AG20443 (cell line): ENCODE data around the gene PHLDB3.
"Not testable (repeated sequence)": the region's sequence is repeated elsewhere in the genome, so short reads cannot be mapped to it uniquely, and the experiment has no call there.

Experiments used
- DNase-seq: peaks from one replicate; pipeline ENCODE4 v3.0.0; 2012; ENCODE audit warnings: low spot score, mixed read lengths

The PHLDB3 gene

DNA sequence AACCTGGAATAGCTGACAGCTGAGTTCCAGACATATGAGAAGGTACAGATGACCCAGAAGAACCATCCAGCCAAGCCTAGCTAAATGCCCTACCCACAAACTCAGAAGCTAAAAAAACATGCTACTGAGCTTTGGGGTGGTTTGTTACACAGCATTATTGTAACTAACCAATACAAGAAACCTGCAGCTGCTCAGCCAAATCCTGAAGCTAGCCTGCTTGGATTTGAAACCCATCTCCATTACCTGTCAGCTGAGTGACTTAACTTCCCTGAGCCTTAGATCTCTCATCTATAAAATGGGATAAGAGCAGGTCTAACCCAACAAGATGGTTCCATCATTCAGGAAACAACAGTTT, 64.9 kb downstream of the PHLDB3 start:
- DNase-seq, result no peak

DNA sequence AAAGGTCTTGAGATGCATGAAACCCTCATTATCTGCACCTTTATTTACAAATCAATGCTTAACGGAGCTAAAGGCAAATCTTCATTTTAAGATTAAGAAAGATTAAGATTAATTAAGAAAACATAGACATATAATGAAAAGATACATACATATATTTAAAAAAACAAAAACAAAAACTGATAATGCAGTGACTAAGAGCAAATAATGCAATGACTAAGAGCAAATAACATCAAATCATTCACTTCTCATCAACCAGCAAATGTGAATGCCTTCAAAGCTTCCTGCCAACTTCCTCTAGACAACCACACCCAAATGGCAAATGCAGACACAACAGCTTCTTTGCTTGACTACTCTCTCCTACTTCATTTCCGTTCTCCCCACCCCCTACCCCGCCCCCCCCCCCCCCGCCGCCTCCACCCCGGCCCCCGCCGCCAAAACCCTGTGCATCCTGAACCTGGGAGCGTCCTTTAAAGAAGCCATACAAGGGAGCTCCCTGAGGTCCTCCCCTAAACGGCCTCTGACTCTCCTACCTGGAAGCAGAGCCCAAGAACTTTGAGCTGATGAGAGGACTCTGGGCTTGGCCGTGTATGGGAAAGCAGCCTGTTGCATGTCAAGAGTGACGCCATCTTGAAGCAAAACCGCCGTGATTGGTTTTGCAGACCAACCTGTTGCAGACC, 65.4 kb downstream of the PHLDB3 start:
- DNase-seq, result peak; percentile 70

DNA sequence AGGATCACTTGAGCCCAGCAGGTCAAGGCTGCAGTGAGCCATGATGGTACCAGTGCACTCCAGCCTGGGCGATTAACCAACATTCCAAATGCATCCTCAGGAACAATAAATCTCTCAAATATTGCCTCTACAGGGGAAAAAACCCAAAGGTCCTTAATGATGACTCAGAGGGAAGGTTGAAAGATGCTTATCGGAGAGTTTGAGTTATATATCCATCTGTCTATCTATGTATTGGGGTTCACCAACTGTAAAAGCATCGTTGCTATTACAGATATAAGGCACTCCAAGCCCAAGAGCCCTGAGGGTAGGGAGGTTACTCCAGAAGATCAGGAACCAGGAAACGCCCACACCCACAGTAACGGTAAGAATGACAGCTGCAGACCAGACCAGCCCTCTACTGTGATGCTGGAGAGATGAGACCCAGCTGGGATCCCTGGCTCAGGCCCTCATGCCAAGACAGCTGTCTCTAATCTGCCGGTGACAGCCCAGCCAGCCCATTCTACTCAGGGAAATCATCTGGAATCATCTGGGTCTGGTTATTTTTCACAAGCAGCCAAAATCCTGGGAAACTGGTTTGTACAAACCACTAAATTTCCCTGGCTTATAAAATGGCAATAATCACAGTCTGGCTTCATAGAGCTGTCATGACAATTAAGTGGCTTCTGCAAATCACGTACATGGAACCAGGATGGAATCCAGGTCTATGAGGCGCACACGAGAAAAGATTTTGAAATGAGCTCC, 66.1 kb downstream of the PHLDB3 start:
- peak; percentile 90 for DNase-seq

DNA sequence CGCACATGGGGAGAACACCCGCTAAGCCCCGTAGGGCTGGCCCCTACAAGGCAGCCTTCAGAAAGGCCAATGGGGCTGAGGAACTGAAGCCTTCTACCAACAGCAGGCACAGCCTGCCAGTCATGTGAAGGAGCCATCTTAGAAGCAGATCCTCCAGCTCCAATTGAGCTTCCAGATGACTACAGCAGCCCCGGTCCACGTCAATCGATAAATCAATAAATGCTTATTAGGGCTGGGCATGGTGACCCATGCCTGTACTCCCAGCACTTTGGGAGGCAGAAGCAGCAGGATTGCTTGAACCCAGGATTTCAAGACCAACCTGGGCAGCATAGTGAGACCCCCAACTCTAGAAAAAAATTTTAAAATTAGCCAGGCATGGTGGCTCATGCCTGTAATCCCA, 66.8 kb downstream of the PHLDB3 start:
- no peak for DNase-seq

DNA sequence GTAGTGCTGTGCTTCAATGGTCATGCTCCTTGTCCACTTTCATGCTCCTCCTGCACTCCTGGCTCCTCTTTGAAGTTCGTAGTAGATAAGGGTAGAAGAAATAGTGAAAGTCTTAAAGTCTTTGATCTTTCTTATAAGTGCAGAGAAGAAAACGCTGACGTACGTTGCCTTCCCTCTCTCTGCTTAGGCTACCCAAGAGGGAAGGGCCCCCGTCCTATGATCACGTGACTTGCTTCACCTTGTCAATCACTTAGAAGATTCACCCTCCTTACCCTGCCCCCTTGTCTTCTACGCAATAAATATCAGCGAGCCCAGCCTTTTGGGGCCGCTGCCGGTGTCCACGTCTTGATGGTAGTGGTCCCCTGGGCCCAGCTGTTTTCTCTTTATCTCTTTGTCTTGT, 67.3 kb downstream of the PHLDB3 start:
- not testable (repeated sequence) for DNase-seq

DNA sequence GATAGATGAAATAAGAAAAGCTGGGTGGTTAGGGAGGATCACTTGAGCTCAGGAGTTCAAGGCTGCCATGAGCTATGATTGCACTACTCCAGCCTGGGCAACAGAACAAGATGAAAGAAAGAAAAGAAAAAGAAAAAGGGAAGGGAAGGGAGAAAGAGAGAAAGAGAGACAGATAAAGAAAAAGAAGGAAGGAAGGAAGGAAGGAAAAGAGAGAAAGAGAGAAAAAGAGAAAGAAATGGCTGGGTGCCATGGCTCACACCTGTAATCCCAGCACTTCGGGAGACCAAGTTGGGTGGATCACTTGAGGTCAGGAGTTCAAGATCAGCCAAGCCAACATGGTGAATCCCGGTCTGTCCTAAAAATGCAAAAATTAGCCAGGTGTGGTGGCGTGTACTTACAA, 68.8 kb downstream of the PHLDB3 start:
- DNase-seq, result no peak

DNA sequence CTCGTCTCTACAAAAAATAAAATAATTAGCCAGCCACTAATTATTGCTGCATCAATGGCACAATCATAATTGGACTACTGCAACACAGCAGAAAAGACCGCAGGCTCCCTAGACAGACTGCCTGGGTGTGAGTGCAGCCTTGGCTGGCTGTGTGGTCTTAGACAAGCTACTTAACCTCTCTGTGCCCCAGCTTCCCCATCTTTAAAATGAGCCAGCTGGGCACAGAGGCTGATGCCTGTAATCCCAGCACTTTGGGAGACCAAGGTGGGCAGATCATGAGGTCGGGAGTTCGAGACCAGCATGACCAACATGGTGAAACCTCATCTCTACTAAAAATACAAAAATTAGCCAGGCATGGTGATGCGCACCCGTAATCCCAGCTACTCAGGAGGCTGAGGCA, 70.9 kb downstream of the PHLDB3 start:
- no peak for DNase-seq

DNA sequence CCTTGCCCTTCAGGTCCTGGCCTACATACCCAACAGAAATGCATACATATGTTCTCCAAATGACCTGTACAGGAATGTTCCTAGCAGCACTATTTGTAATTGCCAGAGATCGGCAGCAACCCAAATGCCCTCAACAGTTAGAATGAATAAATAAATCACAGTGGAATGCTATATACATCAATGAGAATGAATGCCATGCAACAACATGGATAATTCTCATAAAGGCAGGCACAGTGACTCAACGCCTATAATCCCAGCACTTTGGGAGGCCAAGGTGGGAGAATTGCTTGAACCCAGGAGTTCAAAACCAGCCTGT, 71.2 kb downstream of the PHLDB3 start:
- no peak for DNase-seq

DNA sequence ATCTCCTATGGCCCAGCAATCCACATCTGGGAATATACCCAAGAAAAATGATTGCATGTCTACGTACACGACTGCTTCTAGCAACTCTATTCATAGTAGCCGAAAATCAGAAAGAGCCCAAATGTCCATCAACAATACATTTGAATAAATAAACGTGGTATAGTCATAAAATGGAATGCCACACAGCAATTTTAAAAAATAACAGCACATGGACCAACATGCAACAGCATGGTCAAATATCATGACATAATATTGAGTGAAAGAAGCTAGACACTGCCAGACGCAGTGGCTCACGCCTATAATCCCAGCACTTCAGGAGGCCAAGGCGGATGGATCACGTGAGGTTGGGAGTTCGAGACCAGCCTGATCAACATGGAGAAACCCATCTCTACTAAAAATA, 73.6 kb downstream of the PHLDB3 start:
- no peak for DNase-seq

DNA sequence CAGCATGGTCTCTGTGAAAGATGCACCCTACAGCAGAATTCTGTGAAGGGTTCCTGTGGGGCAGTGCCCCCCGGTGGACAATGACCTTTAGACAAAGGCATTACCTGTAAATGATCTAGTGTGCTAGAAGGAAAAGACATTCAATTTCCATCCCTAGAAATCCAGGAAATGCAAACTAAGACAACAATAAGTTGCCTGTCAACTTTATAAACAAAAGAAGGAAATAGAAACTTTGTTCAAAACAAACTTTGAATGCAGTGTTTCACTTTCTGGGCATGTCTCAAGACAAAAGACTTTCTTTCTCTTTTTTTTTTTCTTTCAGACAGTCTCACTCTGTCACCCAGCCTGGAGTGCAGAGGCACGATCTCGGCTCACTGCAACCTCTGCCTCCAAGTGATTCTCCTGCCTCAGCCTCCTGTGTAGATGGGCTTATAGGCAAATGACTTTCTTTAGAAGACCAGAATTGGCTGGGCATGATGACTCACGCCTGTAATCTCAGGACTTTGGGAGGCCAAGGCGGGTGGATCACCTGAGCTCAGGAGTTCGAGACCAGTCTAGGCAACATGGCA, 74.3 kb downstream of the PHLDB3 start:
- DNase-seq, result no peak

DNA sequence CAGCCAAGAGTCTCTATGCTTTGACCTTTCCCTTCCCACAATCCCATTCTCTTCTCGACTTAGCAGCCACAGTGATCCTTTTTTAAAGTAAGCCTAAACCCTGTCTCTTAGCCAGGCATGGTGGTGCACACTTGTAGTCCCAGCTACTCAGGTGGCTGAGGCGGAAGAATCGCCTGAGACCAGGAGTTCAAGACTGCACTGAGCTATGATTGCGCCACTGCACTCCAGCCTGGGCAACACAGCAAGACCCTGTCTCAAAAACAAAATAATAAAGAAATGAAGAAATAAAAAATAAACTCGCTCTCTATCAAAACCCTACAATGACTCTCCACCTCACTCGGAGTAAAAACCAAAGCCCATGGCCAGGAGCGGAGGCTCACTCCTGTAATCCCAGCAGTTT, 75.2 kb downstream of the PHLDB3 start:
- DNase-seq, result no peak

DNA sequence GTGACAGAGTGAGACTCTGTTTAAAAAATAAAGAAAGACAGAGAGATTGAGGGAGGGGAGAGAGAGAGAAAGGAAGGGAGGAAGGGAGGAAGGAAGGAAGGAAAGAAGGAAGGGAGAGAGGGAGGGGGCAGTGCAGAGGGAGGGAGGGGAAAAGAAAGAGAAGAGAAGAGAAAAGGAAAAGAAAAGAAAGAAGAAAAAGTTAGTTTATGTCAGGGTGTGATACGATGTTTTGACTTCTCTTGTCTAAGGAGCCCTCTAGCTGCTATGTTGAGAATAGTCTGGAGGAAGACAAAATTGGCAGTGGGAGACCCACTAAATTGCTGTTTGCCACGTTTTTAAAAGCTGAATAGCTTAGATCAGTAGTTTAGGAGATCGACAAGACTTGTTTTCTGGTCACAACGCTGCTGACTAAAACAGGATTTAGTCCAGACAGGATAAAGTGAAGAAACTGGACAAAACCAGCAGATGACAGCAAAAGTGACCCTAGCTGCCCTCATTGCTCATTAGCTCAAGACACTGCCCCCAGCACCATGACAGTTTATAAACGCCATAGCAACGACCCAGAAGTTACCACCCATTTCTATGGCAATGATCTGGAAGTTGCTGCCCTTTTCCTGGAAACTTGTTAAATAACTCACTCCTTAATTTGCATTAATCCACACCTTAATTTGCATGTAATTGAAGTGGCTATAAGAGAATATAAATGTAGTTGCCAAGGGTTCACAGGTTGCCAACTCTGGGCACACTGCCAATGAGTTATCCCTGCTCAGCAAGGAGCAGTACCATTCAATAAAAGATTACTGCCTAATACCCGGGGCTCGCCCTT, 78.8 kb downstream of the PHLDB3 start:
- no peak for DNase-seq
